Measurements from ENCODE around the gene HSPA1A. TPM values are rescaled to one million over a fixed set of nuclear protein-coding genes. Genes with fewer than 3 reads are reported as not detected.

HSPA1A gene
- total RNA-seq, 1 experiment from 2014 or later: 20.3 TPM

GRCh38 chr6:31794294-31794865 lies 21.0 kb upstream of the HSPA1A start:
- Mint-ChIP-seq H3K4me1 (ENCODE audit: insufficient read depth, unreplicated experiment) (peaks cover 31% of the 10 kb centered on the region), H3K9me3 (ENCODE audit: unreplicated experiment) (no peaks in the 10 kb centered on the region), H3K27me3 (ENCODE audit: insufficient read depth, unreplicated experiment) (no peaks in the 10 kb centered on the region), H3K27ac (ENCODE audit: low read depth, unreplicated experiment) (peak overlapping the region; percentile 98), H3K4me3 (ENCODE audit: unreplicated experiment) (peak overlapping the region; percentile 99), H3K36me3 (ENCODE audit: insufficient read depth, unreplicated experiment) (peaks cover 60% of the 10 kb centered on the region)
- ChIA-PET POLR2A (interaction anchor here (0.6 to 3.2 kb wide), 25 partner anchors 10 to 834 kb away, joined by 3 to 79 read pairs (median 6); partner anchors contain the start of genes ABHD16A, C6orf47, CLIC1 and DDAH2), CTCF (interaction anchor here (0.6 to 0.9 kb wide), 5 partner anchors 9 to 355 kb away, joined by 4 to 5 read pairs (median 4); partner anchors contain the start of gene CLIC1)
- intact Hi-C loops (cut with micrococcal nuclease): loop anchor here (2.0 kb wide), 2 partner anchors 36 to 66 kb away; partner anchors contain the start of gene DDAH2
- DNase-seq (ENCODE audit: unreplicated experiment): no peak
- TSS peak; percentile 76 for BruUV-seq (replicated peaks)
- TF ChIP-seq, protein P1, sequence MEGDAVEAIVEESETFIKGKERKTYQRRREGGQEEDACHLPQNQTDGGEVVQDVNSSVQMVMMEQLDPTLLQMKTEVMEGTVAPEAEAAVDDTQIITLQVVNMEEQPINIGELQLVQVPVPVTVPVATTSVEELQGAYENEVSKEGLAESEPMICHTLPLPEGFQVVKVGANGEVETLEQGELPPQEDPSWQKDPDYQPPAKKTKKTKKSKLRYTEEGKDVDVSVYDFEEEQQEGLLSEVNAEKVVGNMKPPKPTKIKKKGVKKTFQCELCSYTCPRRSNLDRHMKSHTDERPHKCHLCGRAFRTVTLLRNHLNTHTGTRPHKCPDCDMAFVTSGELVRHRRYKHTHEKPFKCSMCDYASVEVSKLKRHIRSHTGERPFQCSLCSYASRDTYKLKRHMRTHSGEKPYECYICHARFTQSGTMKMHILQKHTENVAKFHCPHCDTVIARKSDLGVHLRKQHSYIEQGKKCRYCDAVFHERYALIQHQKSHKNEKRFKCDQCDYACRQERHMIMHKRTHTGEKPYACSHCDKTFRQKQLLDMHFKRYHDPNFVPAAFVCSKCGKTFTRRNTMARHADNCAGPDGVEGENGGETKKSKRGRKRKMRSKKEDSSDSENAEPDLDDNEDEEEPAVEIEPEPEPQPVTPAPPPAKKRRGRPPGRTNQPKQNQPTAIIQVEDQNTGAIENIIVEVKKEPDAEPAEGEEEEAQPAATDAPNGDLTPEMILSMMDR (IDR thresholded peaks at IDR 0.05; ENCODE audit: unreplicated experiment): no peak

- BruUV-seq (replicated peaks): TSS peak; percentile 47
- H3K4me3 Mint-ChIP-seq (ENCODE audit: unreplicated experiment): peak overlapping the region; percentile 99
- ChIA-PET CTCF (interaction anchor here (0.6 to 2.8 kb wide), 6 partner anchors 8 to 354 kb away, joined by 4 to 22 read pairs (median 4); partner anchors contain the start of genes CLIC1 and LSM2), POLR2A (interaction anchor here (0.6 to 3.2 kb wide), 29 partner anchors 9 to 403 kb away, joined by 3 to 79 read pairs (median 6); partner anchors contain the start of genes ABHD16A, BAG6, C6orf47 and CLIC1)
- H3K27me3 Mint-ChIP-seq (ENCODE audit: insufficient read depth, unreplicated experiment): no peaks in the 10 kb centered on the region
- intact Hi-C loops (cut with micrococcal nuclease): loop anchor here (2.0 kb wide), 2 partner anchors 36 to 66 kb away; partner anchors contain the start of gene DDAH2
- peaks cover 31% of the 10 kb centered on the region for H3K4me1 Mint-ChIP-seq (ENCODE audit: insufficient read depth, unreplicated experiment)
- H3K9me3 Mint-ChIP-seq (ENCODE audit: unreplicated experiment): no peaks in the 10 kb centered on the region
- TF ChIP-seq, protein P1 (IDR thresholded peaks at IDR 0.05; ENCODE audit: unreplicated experiment): no peak
- peak overlapping the region; percentile 98 for H3K27ac Mint-ChIP-seq (ENCODE audit: low read depth, unreplicated experiment)
- H3K36me3 Mint-ChIP-seq (ENCODE audit: insufficient read depth, unreplicated experiment): peaks cover 60% of the 10 kb centered on the region
- no peak for DNase-seq (ENCODE audit: unreplicated experiment)
Measured at GRCh38 chr6:31794866-31795615, 20.3 kb upstream of the HSPA1A start.

GRCh38 chr6:31795616-31796298 lies 19.6 kb upstream of the HSPA1A start, which contains the start of gene VARS1:
Gene VARS1, minus strand, starts transcription at chr6:31795752. Its CDS starts 535 bp downstream, at chr6:31795217.
- intact Hi-C loops (cut with micrococcal nuclease): loop anchor here (2.0 kb wide), 3 partner anchors 19 to 67 kb away; partner anchors contain the start of genes DDAH2, HSPA1A and HSPA1L
- peaks cover 60% of the 10 kb centered on the region for H3K36me3 Mint-ChIP-seq (ENCODE audit: insufficient read depth, unreplicated experiment)
- peak within 1 kb of the TSS; percentile 98 for H3K27ac Mint-ChIP-seq (ENCODE audit: low read depth, unreplicated experiment)
- peaks cover 27% of the 10 kb centered on the region for H3K4me1 Mint-ChIP-seq (ENCODE audit: insufficient read depth, unreplicated experiment)
- BruUV-seq (replicated peaks): no TSS peak
- POLR2A ChIA-PET: interaction anchor here (0.6 to 3.2 kb wide), 29 partner anchors 8 to 400 kb away, joined by 3 to 79 read pairs (median 6); partner anchors contain the start of genes ABHD16A, BAG6, C6orf47 and CLIC1
- CTCF ChIA-PET: interaction anchor here (0.6 to 2.8 kb wide), 9 partner anchors 10 to 138 kb away, joined by 3 to 22 read pairs (median 3); partner anchors contain the start of genes DDAH2 and LSM2
- TF ChIP-seq, protein P1 (IDR thresholded peaks at IDR 0.05; ENCODE audit: unreplicated experiment): peak; percentile 69
- no peaks in the 10 kb centered on the region for H3K9me3 Mint-ChIP-seq (ENCODE audit: unreplicated experiment)
- H3K4me3 Mint-ChIP-seq (ENCODE audit: unreplicated experiment): peak within 1 kb of the TSS; percentile 99
- H3K27me3 Mint-ChIP-seq (ENCODE audit: insufficient read depth, unreplicated experiment): no peaks in the 10 kb centered on the region
- DNase-seq (ENCODE audit: unreplicated experiment): peak; percentile 93

Data from MCF 10A (cell line).